ENCODE data around the gene AHCYL1. TPM values are rescaled to one million over a fixed set of nuclear protein-coding genes. Genes with fewer than 3 reads are reported as not detected.

The AHCYL1 gene
- polyA plus RNA-seq, 2 of the 4 experiments (the other 2 are of a cell fraction) = 124 to 148 TPM

DNA sequence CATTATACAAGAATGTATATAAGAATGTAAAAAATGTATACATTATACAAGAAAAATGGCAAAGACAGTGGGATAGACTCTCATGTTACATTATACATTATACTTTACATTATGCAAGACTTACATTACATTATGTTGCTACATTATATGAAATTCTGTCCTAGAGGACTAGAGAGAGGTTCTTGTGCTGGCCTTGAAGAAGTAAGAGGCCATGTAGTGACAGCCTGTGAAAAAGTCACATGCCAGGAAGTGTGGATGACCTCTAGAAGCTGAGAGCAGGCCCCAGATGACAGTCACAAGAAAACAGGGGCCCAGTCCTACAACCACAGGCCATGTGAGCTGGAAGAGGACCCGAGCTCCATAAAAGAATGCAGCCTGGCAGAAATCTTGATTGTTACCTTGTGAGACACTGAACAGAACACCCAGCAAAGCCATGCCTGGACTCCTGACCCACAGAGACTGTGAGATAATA is 30.5 kb upstream of the AHCYL1 start (continued):
- no peak for TF ChIP-seq HMGXB4 (CRISPR knock-in tag; IDR thresholded peaks at IDR 0.05; ENCODE audit: borderline replicate concordance)
- TF ChIP-seq HOXB5 (CRISPR knock-in tag; IDR thresholded peaks at IDR 0.05) = no peak
- no peak for TF ChIP-seq KDM1A (IDR thresholded peaks at IDR 0.05; ENCODE audit: low read depth)
- no peak for TF ChIP-seq GATA3 (IDR thresholded peaks at IDR 0.05; ENCODE audit: borderline replicate concordance)
- no peak for TF ChIP-seq SMC3 (IDR thresholded peaks at IDR 0.05)

GRCh38 chr1:109959632-109959973 is 25.0 kb upstream of the AHCYL1 start:
- POLR2A ChIA-PET = interaction anchor here (0.7 to 3.0 kb wide), 5 partner anchors 17 to 411 kb away, joined by 3 to 18 read pairs (median 6); partner anchors contain the start of genes AHCYL1 and GNAI3
- H3K4me3 ChIP-seq = no peak overlapping the region
- H3K4me2 ChIP-seq = peak overlapping the region; percentile 73

GRCh38 chr1:109959974-109960744 is 24.4 kb upstream of the AHCYL1 start:
- ChIA-PET POLR2A (interaction anchor here (0.6 to 3.0 kb wide), 6 partner anchors 16 to 412 kb away, joined by 3 to 18 read pairs (median 6); partner anchors contain the start of genes AHCYL1 and GNAI3), CTCF (interaction anchor here (0.8 to 6.9 kb wide), 19 partner anchors 9 to 469 kb away, joined by 3 to 63 read pairs (median 5); partner anchors contain the start of gene AHCYL1)
- FAIRE-seq = peak; percentile 61
- peak; percentile 96 to 98 for ATAC-seq
- no peaks in the 10 kb centered on the region for H3K9me3 ChIP-seq
- peaks cover 52% of the 10 kb centered on the region for H3K4me1 ChIP-seq
- 1% methylated on average over 6 of the region's 7 CpGs for WGBS (ENCODE audit: missing lambda C conversion rate)
- H3K27ac ChIP-seq = peak overlapping the region; percentile 95 to 96
- H3K4me2 ChIP-seq = peak overlapping the region; percentile 73
- DNase-seq (ENCODE audit: low read depth in 1 of 2, low spot score in 1 of 2) = peak; percentile 87 to 96
- no peak overlapping the region for H3K4me3 ChIP-seq
- no peak for TF ChIP-seq HOXB5 (CRISPR knock-in tag; IDR thresholded peaks at IDR 0.05)
- TF ChIP-seq POLR2A (IDR thresholded peaks at IDR 0.05; ENCODE audit: low read length) = no peak
- no peak for TF ChIP-seq ESRRA (IDR thresholded peaks at IDR 0.05; ENCODE audit: borderline replicate concordance, low read length)
- peak; percentile 79 for TF ChIP-seq GATA3 (IDR thresholded peaks at IDR 0.05; ENCODE audit: borderline replicate concordance)
- TF ChIP-seq, protein P1, sequence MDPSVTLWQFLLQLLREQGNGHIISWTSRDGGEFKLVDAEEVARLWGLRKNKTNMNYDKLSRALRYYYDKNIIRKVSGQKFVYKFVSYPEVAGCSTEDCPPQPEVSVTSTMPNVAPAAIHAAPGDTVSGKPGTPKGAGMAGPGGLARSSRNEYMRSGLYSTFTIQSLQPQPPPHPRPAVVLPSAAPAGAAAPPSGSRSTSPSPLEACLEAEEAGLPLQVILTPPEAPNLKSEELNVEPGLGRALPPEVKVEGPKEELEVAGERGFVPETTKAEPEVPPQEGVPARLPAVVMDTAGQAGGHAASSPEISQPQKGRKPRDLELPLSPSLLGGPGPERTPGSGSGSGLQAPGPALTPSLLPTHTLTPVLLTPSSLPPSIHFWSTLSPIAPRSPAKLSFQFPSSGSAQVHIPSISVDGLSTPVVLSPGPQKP (IDR thresholded peaks at IDR 0.05; ENCODE audit: low read depth, low read length) = no peak
- TF ChIP-seq FOSL2 (IDR thresholded peaks at IDR 0.05) = no peak
- peak; percentile 38 for TF ChIP-seq FOSL2 (CRISPR knock-in tag; IDR thresholded peaks at IDR 0.05)
- no peak for TF ChIP-seq MAFK (IDR thresholded peaks at IDR 0.05; ENCODE audit: partially characterized antibody)
- TF ChIP-seq, protein P2, sequence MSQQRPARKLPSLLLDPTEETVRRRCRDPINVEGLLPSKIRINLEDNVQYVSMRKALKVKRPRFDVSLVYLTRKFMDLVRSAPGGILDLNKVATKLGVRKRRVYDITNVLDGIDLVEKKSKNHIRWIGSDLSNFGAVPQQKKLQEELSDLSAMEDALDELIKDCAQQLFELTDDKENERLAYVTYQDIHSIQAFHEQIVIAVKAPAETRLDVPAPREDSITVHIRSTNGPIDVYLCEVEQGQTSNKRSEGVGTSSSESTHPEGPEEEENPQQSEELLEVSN (IDR thresholded peaks at IDR 0.05; ENCODE audit: borderline replicate concordance, low read depth) = peak; percentile 85; the same call in 1 of the 2 replicates
- TF ChIP-seq CEBPB (IDR thresholded peaks at IDR 0.05) = peak; percentile 43 to 48; a peak in 3 of 4 replicates
- TF ChIP-seq HOXB13 (CRISPR knock-in tag; IDR thresholded peaks at IDR 0.05; ENCODE audit: low read depth) = no peak
- no peak for TF ChIP-seq HES2 (IDR thresholded peaks at IDR 0.05)
- TF ChIP-seq PBX3 (IDR thresholded peaks at IDR 0.05) = peak; percentile 50; the same call in 1 of the 2 replicates
- no peak for TF ChIP-seq POLR2AphosphoS2 (conservative IDR thresholded peaks at IDR 0.05; ENCODE audit: low read length)
- no peak for TF ChIP-seq HMGXB4 (CRISPR knock-in tag; IDR thresholded peaks at IDR 0.05; ENCODE audit: borderline replicate concordance)
- no peak for TF ChIP-seq TFCP2L1 (CRISPR knock-in tag; IDR thresholded peaks at IDR 0.05)
- peak; percentile 62 for TF ChIP-seq MAX (IDR thresholded peaks at IDR 0.05)
- peak; percentile 27; the same call in 1 of the 3 replicates for TF ChIP-seq CTCF (IDR thresholded peaks at IDR 0.05)
- TF ChIP-seq EP300 (IDR thresholded peaks at IDR 0.05) = peak; percentile 15 to 84; a peak in 3 of 5 replicates
- TF ChIP-seq FOSB (CRISPR knock-in tag; IDR thresholded peaks at IDR 0.05) = no peak
- TF ChIP-seq JUN (IDR thresholded peaks at IDR 0.05) = peak in 1 of 2 experiments; percentile 74; a peak in 4 of 5 replicates
- peak; percentile 30 for TF ChIP-seq SMC3 (IDR thresholded peaks at IDR 0.05)

More at GRCh38 chr1:109959632-109959973, 25.0 kb upstream of the AHCYL1 start:
- CTCF ChIA-PET = interaction anchor here (0.8 to 6.9 kb wide), 12 partner anchors 11 to 469 kb away, joined by 3 to 63 read pairs (median 5); partner anchors contain the start of gene AHCYL1
- peak; percentile 60 to 68 for ATAC-seq
- Histone ChIP-seq H3K27ac (peak overlapping the region; percentile 95 to 96), H3K4me1 (peaks cover 52% of the 10 kb centered on the region), H3K9me3 (no peaks in the 10 kb centered on the region)
- DNase-seq (ENCODE audit: low read depth in 1 of 2, low spot score in 1 of 2) = no peak
- 0% methylated on average over 1 of the region's 1 CpG for WGBS (ENCODE audit: missing lambda C conversion rate)
- FAIRE-seq = no peak
- TF ChIP-seq HOXB13 (CRISPR knock-in tag; IDR thresholded peaks at IDR 0.05; ENCODE audit: low read depth) (peak; percentile 62; the same call in 1 of the 2 replicates), ESRRA (IDR thresholded peaks at IDR 0.05; ENCODE audit: borderline replicate concordance, low read length) (no peak)
